Measurements from ENCODE around the gene ATP6V1G1. TPM values are rescaled to one million over a fixed set of nuclear protein-coding genes. Genes with fewer than 3 reads are reported as not detected.

Gene ATP6V1G1
- total RNA-seq, 4 donors from 2014 or later, result 88.0 to 135 (median 113) TPM

DNA sequence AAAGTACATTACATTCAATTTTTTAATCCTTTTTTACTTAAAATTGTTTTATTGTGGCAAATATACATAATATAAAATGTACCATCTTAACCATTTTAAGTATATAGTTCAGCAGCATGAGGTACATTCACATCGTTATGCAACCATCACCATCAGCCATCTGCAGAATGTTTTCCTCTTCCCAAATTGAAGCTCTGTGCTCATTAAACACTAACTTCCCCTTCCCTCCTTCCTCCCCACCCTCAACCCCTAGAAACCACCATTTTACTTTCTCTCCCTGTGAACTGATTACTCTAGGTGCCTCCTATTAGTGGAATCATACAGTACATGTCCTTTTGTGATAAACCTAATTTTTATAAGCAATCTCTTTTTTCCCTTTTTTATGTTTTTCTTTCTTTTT, 54.4 kb downstream of the ATP6V1G1 start:
- Histone ChIP-seq H3K27ac (replicated peaks in 1 of 4) (no peak overlapping the region), H3K4me1 (no peaks in the 10 kb centered on the region), H3K36me3 (peaks cover 31 to 91% (median 58%) of the 10 kb centered on the region in 4 donors), H3K27me3 (no peaks in the 10 kb centered on the region), H3K4me3 (no peak overlapping the region), H3K9me3 (no peaks in the 10 kb centered on the region)
- intact Hi-C loops (cut with DNase I), result no loop called here
- no peak for DNase-seq (ENCODE audit: extremely low spot score)
- no peak for TF ChIP-seq POLR2AphosphoS5 (IDR thresholded peaks at IDR 0.05)
- no peak for TF ChIP-seq EP300 (IDR thresholded peaks at IDR 0.05)
- WGBS, result 76% methylated on average over 1 of the region's 1 CpG

- WGBS, result 93% methylated on average over 7 of the region's 8 CpGs
- peaks cover 0 to 5% (median 2%) of the 10 kb centered on the region in 4 donors for H3K9me3 ChIP-seq
- DNase-seq (ENCODE audit: extremely low spot score), result no peak
- H3K4me1 ChIP-seq, result no peaks in the 10 kb centered on the region
- no peaks in the 10 kb centered on the region for H3K27me3 ChIP-seq
- no peak overlapping the region for H3K4me3 ChIP-seq
- intact Hi-C loops (cut with DNase I), result no loop called here
- H3K27ac ChIP-seq (replicated peaks in 1 of 4), result no peak overlapping the region
- no peak for TF ChIP-seq POLR2A (IDR thresholded peaks at IDR 0.05; ENCODE audit: low read depth)
- no peak for TF ChIP-seq POLR2AphosphoS5 (IDR thresholded peaks at IDR 0.05)
- no peak for TF ChIP-seq EP300 (IDR thresholded peaks at IDR 0.05)
- TF ChIP-seq, protein P1, sequence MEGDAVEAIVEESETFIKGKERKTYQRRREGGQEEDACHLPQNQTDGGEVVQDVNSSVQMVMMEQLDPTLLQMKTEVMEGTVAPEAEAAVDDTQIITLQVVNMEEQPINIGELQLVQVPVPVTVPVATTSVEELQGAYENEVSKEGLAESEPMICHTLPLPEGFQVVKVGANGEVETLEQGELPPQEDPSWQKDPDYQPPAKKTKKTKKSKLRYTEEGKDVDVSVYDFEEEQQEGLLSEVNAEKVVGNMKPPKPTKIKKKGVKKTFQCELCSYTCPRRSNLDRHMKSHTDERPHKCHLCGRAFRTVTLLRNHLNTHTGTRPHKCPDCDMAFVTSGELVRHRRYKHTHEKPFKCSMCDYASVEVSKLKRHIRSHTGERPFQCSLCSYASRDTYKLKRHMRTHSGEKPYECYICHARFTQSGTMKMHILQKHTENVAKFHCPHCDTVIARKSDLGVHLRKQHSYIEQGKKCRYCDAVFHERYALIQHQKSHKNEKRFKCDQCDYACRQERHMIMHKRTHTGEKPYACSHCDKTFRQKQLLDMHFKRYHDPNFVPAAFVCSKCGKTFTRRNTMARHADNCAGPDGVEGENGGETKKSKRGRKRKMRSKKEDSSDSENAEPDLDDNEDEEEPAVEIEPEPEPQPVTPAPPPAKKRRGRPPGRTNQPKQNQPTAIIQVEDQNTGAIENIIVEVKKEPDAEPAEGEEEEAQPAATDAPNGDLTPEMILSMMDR (IDR thresholded peaks at IDR 0.05), result no peak
- peaks cover 31 to 91% (median 54%) of the 10 kb centered on the region in 4 donors for H3K36me3 ChIP-seq
Measured at GRCh38 chr9:114643001-114643400, 55.4 kb downstream of the ATP6V1G1 start.

DNA sequence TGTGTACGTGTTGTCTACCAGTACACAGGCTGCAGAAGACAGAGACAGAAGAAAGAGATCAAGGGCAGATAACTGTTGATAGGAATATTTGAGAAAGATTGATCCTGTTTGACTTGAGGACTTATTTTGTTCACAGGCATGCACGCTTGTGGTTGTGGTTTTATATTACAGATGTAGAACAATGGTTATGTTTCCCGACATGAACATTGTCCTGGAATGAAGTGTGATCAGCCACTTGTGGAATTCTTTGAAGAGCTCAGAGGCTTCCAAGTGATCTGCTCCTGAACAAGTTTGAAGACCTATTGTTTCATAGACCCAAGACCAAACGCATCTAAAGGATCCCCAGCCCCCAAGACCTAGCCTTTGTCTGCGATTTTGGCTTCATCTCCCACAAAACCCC, 56.3 kb downstream of the ATP6V1G1 start:
- Histone ChIP-seq H3K4me1 (no peaks in the 10 kb centered on the region), H3K9me3 (peaks cover 0 to 6% (median 2%) of the 10 kb centered on the region in 4 donors), H3K4me3 (no peak overlapping the region), H3K27ac (replicated peaks in 1 of 4) (no peak overlapping the region), H3K27me3 (no peaks in the 10 kb centered on the region), H3K36me3 (peaks cover 29 to 91% (median 48%) of the 10 kb centered on the region in 4 donors)
- DNase-seq (ENCODE audit: extremely low spot score), result no peak
- 96% methylated on average over 5 of the region's 5 CpGs for WGBS
- intact Hi-C loops (cut with DNase I), result no loop called here
- TF ChIP-seq POLR2A (IDR thresholded peaks at IDR 0.05; ENCODE audit: low read depth) (no peak), POLR2AphosphoS5 (IDR thresholded peaks at IDR 0.05) (no peak), EP300 (IDR thresholded peaks at IDR 0.05) (no peak)
- TF ChIP-seq, protein P1 (IDR thresholded peaks at IDR 0.05), result no peak

Small RNA genes lying within 50 kb of the gene (small RNA-seq; reads per million reads assigned to genes)
- gene RF00019, result 0 reads per million in 3 donors

Other genes with a start within 250 kb of the ATP6V1G1 start
- 10 to 100 TPM; 12.5 to 18.5 (median 17.3) TPM for gene AKNA, start 199.8 kb upstream of the ATP6V1G1 start, total RNA-seq
- gene WHRN, start 82.3 kb upstream of the ATP6V1G1 start, total RNA-seq, result 10 to 100 TPM in 2 of 4 donors, 1 to 10 TPM in 2; 8.1 to 12.6 (median 10.7) TPM
- gene TMEM268, start 23.5 kb downstream of the ATP6V1G1 start, total RNA-seq, result 10 to 100 TPM in 2 of 4 donors, 1 to 10 TPM in 2; 7.8 to 17.9 (median 10.2) TPM
- not detected for gene TEX53, start 70.0 kb downstream of the ATP6V1G1 start, total RNA-seq
- not detected for gene TEX48, start 94.4 kb downstream of the ATP6V1G1 start, total RNA-seq
- under 1 TPM; 0.06 to 0.83 (median 0.25) TPM for gene TNFSF15, start 218.3 kb downstream of the ATP6V1G1 start, total RNA-seq